NB4 (cell line): Measurements from ENCODE around the gene DNAH1.
A peak's percentile ranks its signal among the peaks of the same experiment; 100 is the strongest.

ENCODE experiments used
- DNase-seq: peaks from one replicate; pipeline ENCODE4 v3.0.0; 2010; ENCODE audit warnings: low read depth
- H3K4me3 ChIP-seq: one replicate; pipeline ENCODE4 v1.5.1; 2011; ENCODE audit warnings: mild to moderate bottlenecking, low read depth, low read length, moderate library complexity
- MYC ChIP-seq: IDR thresholded peaks from 2 replicates; pipeline ENCODE4 v1.6.1; 2011; ENCODE audit warnings: low read depth, low read length
- POLR2A ChIP-seq: IDR thresholded peaks from 2 replicates; pipeline ENCODE4 v1.6.1; 2011; ENCODE audit warnings: mild to moderate bottlenecking; ENCODE audit not compliant: insufficient read length; ENCODE audit errors: extremely low read depth
- TF ChIP-seq, protein P1 (sequence below): IDR thresholded peaks from one replicate; pipeline ENCODE4 v1.5.1; 2012; ENCODE audit warnings: low read depth, low read length
- TF ChIP-seq, protein P2 (sequence below): IDR thresholded peaks from 2 replicates; pipeline ENCODE4 v1.6.1; 2011; ENCODE audit warnings: low read depth, low read length

The DNAH1 gene

DNA sequence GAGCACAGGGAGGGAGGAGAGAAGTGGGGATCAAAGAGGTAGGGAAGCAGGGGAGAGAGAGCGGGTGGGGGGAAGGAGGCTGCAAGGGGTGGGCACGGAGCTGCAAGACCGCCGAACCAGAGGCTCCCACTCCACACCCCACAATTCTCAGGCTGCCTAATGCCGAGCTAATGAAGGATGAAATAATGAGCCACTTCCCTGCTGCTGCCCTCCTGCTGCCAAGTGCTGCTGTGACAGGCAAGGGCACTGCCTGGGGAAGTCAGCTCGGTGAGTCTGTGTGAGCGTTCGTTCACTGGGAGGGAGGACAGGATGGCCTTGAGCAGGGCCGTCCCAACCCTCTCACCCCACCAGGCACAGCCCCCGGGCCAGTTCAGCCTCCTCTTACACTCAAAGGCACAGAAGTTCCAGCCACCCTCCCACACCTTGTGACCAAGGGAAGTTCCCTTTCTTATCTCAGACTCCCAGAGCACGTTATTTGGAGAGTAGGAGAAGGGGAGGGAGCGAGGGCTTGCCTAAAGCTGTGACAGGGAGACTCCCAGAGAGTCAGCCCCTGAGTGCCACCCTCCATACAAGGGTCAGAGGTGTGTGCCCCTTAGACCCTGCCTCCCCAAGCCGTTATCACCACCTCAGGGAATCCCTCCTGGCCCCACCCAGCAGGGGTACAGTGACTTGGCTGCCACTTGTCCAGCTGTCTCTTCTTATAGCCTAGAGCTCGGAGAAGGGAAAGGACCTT lies 16.1 kb upstream of the DNAH1 start:
- no peak overlapping the region for H3K4me3 ChIP-seq
- DNase-seq, result peak; percentile 90

DNA sequence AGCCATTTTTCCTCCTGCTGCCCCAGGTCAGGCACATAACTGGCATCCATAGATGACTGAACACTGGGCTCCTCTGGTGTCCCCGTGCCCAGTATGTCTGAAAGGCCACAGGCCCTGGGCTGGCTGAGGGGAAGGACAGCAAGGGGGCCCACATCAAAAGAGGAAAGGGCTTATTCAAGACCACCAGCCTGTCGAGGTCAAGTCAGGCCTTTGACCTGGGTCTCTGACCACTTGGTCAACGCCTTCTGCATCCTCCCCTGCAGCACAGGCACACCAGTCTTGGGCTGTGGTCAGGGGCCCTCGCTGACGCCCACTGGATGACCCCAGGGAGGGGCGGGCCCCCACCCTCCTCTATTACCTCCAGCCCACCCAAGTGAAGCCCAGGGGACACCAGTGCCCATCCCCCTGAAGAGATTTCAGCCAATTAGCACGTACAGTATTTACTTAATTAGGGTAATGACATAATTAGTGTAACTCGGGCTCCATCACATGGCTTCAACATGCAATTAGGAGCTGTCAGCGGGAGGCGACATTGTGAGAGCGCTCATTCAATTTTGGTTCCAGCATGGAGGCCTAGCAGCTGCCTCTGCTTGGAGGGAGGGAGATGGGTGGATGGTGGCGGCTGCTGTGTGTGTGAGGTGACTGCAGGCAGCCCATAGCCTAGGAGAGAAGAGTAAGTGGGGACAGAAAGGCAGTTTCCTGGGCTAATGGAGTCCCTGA lies 13.5 kb upstream of the DNAH1 start:
- TF ChIP-seq POLR2A, result no peak
- TF ChIP-seq, protein P1, sequence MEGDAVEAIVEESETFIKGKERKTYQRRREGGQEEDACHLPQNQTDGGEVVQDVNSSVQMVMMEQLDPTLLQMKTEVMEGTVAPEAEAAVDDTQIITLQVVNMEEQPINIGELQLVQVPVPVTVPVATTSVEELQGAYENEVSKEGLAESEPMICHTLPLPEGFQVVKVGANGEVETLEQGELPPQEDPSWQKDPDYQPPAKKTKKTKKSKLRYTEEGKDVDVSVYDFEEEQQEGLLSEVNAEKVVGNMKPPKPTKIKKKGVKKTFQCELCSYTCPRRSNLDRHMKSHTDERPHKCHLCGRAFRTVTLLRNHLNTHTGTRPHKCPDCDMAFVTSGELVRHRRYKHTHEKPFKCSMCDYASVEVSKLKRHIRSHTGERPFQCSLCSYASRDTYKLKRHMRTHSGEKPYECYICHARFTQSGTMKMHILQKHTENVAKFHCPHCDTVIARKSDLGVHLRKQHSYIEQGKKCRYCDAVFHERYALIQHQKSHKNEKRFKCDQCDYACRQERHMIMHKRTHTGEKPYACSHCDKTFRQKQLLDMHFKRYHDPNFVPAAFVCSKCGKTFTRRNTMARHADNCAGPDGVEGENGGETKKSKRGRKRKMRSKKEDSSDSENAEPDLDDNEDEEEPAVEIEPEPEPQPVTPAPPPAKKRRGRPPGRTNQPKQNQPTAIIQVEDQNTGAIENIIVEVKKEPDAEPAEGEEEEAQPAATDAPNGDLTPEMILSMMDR, result no peak
- TF ChIP-seq, protein P2, sequence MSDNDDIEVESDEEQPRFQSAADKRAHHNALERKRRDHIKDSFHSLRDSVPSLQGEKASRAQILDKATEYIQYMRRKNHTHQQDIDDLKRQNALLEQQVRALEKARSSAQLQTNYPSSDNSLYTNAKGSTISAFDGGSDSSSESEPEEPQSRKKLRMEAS, result no peak
- TF ChIP-seq MYC, result no peak
- no peak for DNase-seq
- H3K4me3 ChIP-seq, result no peak overlapping the region

More for the DNA sequence above, 16.1 kb upstream of the DNAH1 start:
- TF ChIP-seq POLR2A (no peak), MYC (no peak)
- TF ChIP-seq, protein P1, result no peak
- TF ChIP-seq, protein P2, result no peak

DNA sequence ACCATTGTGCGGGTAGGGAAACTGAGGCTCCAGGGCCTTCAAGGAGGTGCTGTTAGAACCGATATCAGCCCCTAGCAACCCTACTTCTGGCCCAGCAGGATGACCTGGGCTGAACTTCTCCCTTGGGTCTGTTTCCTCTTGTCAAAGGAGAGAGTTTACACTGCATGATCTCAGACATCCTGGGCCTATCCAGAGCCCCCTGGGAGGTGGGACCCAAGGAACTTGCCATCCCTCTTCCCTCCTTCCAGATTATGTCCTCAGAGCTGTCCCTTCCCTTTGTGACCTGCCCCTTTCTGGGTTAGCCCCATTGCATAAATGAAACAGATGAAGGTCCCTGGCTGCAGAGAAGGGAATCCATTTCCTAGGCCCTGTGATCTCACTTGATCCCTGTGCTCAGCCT lies 12.3 kb upstream of the DNAH1 start:
- TF ChIP-seq MYC (no peak), POLR2A (no peak)
- TF ChIP-seq, protein P1, result no peak
- TF ChIP-seq, protein P2, result no peak
- no peak overlapping the region for H3K4me3 ChIP-seq
- DNase-seq, result no peak

DNA sequence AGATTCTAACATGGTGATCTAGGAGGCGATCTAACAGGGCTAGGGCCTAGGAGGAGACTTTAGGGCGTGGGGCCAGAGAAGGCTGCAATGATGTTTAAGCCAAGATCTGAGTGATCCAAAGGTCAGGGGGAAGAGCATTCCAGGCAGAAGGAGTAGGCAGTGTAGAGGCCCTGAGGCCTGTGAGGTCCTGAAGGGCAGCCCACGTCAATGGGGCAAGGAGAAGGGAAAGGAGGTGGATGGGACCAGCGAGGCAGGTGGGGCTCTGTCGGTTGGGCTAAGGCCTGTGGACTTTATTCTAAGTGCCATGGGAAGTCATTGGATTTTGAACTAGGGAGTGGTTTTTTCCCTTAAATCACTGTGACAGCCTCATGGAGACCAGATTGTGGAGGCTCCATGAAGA lies 10.2 kb upstream of the DNAH1 start:
- no peak for DNase-seq
- no peak overlapping the region for H3K4me3 ChIP-seq
- TF ChIP-seq MYC, result no peak
- TF ChIP-seq POLR2A, result no peak
- TF ChIP-seq, protein P2, result no peak
- TF ChIP-seq, protein P1, result no peak

DNA sequence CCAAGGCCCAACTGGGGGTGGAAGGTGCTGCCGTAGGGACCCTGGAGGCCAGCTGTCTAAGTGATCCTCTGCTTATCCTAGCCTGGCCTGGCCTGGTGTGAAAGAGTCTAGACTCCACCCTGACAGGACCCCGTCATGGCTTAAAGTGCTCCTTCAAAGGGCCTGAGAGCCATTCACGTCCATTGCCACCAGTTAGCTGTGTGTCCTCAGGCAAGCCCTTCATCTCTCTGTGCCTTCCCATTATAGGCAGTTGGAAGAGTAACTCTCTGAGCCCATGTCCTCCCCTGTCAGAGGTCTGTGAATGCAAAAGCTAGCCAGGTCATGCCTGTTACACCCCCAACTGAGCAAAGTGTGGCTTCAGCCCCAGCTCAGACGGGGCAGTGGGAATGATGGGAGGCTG lies 9.1 kb upstream of the DNAH1 start:
- no peak overlapping the region for H3K4me3 ChIP-seq
- DNase-seq, result no peak
- TF ChIP-seq POLR2A, result no peak
- TF ChIP-seq, protein P2, result no peak
- no peak for TF ChIP-seq MYC
- TF ChIP-seq, protein P1, result no peak
